Measurements from ENCODE around the gene KLLN. TPM values are rescaled to one million over a fixed set of nuclear protein-coding genes. Genes with fewer than 3 reads are reported as not detected.

KLLN gene
- total and polyA plus RNA-seq, 2 of the 13 experiments (the other 11 are each of a cell fraction or from before 2014, with no cell fraction given), result 0.08 to 0.44 TPM

DNA sequence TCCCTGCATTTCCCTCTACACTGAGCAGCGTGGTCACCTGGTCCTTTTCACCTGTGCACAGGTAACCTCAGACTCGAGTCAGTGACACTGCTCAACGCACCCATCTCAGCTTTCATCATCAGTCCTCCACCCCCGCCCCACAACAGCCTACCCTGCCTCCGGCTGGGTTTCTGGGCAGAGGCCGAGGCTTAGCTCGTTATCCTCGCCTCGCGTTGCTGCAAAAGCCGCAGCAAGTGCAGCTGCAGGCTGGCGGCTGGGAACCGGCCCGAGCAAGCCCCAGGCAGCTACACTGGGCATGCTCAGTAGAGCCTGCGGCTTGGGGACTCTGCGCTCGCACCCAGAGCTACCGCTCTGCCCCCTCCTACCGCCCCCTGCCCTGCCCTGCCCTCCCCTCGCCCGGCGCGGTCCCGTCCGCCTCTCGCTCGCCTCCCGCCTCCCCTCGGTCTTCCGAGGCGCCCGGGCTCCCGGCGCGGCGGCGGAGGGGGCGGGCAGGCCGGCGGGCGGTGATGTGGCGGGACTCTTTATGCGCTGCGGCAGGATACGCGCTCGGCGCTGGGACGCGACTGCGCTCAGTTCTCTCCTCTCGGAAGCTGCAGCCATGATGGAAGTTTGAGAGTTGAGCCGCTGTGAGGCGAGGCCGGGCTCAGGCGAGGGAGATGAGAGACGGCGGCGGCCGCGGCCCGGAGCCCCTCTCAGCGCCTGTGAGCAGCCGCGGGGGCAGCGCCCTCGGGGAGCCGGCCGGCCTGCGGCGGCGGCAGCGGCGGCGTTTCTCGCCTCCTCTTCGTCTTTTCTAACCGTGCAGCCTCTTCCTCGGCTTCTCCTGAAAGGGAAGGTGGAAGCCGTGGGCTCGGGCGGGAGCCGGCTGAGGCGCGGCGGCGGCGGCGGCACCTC, at the start of gene KLLN, which contains the start of gene PTEN (continued):
- TF ChIP-seq POGK (CRISPR knock-in tag; conservative IDR thresholded peaks at IDR 0.05) (peak; percentile 95), THYN1 (CRISPR knock-in tag; IDR thresholded peaks at IDR 0.05; ENCODE audit: borderline replicate concordance, low read depth) (no peak), MYC (CRISPR knock-in tag; IDR thresholded peaks at IDR 0.05; ENCODE audit: borderline replicate concordance) (peak; percentile 69; the same call in 1 of the 2 replicates), ZNF251 (CRISPR knock-in tag; IDR thresholded peaks at IDR 0.05) (no peak), YEATS2 (CRISPR knock-in tag; IDR thresholded peaks at IDR 0.05; ENCODE audit: borderline replicate concordance) (peak; percentile 70; the same call in 1 of the 2 replicates), SOX5 (CRISPR knock-in tag; IDR thresholded peaks at IDR 0.05; ENCODE audit: borderline replicate concordance) (peak; percentile 66), SRY (CRISPR knock-in tag; IDR thresholded peaks at IDR 0.05) (peak; percentile 92; the same call in 1 of the 2 replicates), REPIN1 (CRISPR knock-in tag; IDR thresholded peaks at IDR 0.05; ENCODE audit: borderline replicate concordance, low read depth) (no peak), ZNF816 (CRISPR knock-in tag; IDR thresholded peaks at IDR 0.05; ENCODE audit: borderline replicate concordance) (peak; percentile 64; the same call in 1 of the 2 replicates), RXRB (CRISPR knock-in tag; IDR thresholded peaks at IDR 0.05; ENCODE audit: borderline replicate concordance) (peak; percentile 42), ZKSCAN1 (IDR thresholded peaks at IDR 0.05; ENCODE audit: low read length) (no peak), THAP7 (CRISPR knock-in tag; IDR thresholded peaks at IDR 0.05) (0 out of 2 replicates have a peak, but pooled peaks have one; percentile 46), POLR2AphosphoS5 (IDR thresholded peaks at IDR 0.05; ENCODE audit: low read depth, low read length) (peak; percentile 88), ZBTB33 (CRISPR knock-in tag; IDR thresholded peaks at IDR 0.05) (peak; percentile 65; the same call in 1 of the 2 replicates), ZNF337 (CRISPR knock-in tag; IDR thresholded peaks at IDR 0.05; ENCODE audit: borderline replicate concordance, low read depth) (no peak), ZIK1 (CRISPR knock-in tag; IDR thresholded peaks at IDR 0.05; ENCODE audit: borderline replicate concordance, low read depth) (peak; percentile 88), RARA (CRISPR knock-in tag; IDR thresholded peaks at IDR 0.05) (peak; percentile 63; the same call in 1 of the 2 replicates), NR2C2 (CRISPR knock-in tag; IDR thresholded peaks at IDR 0.05; ENCODE audit: borderline replicate concordance) (peak; percentile 74), PREB (CRISPR knock-in tag; IDR thresholded peaks at IDR 0.05) (no peak)
- TF ChIP-seq, protein P1, sequence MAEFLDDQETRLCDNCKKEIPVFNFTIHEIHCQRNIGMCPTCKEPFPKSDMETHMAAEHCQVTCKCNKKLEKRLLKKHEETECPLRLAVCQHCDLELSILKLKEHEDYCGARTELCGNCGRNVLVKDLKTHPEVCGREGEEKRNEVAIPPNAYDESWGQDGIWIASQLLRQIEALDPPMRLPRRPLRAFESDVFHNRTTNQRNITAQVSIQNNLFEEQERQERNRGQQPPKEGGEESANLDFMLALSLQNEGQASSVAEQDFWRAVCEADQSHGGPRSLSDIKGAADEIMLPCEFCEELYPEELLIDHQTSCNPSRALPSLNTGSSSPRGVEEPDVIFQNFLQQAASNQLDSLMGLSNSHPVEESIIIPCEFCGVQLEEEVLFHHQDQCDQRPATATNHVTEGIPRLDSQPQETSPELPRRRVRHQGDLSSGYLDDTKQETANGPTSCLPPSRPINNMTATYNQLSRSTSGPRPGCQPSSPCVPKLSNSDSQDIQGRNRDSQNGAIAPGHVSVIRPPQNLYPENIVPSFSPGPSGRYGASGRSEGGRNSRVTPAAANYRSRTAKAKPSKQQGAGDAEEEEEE (CRISPR knock-in tag; IDR thresholded peaks at IDR 0.05; ENCODE audit: borderline replicate concordance), result no peak

All from HepG2 (cell line).